HG03139 (cell line): ENCODE results near the gene TCEAL4.
"Not testable (repeated sequence)": the region's sequence is repeated elsewhere in the genome, so short reads cannot be mapped to it uniquely, and the experiment has no call there.

ENCODE experiments used
- ATAC-seq: cut with Tn5 transposase; IDR thresholded peaks from one replicate; pipeline ENCODE4 v1.9.1; 2021; ENCODE audit not compliant: unreplicated experiment

TCEAL4 gene

GRCh38 chrX:103586659-103587058, 1.3 kb downstream of the TCEAL4 start:
- ATAC-seq = no peak

GRCh38 chrX:103592295-103592694, 7.0 kb downstream of the TCEAL4 start:
- not testable (repeated sequence) for ATAC-seq

- not testable (repeated sequence) for ATAC-seq
These were observed 9.9 kb downstream of the TCEAL4 start for GRCh38 chrX:103595202-103595601.

GRCh38 chrX:103607364-103608305, 22.3 kb downstream of the TCEAL4 start, which contains the start of gene TCEAL3:
Gene TCEAL3, plus strand, starts transcription at chrX:103607963. Its CDS starts 1,102 bp downstream, at chrX:103609065.
- peak; percentile 57 for ATAC-seq

- no peak for ATAC-seq
These were observed 23.1 kb downstream of the TCEAL4 start for GRCh38 chrX:103608306-103608963.

GRCh38 chrX:103610282-103610681, 25.0 kb downstream of the TCEAL4 start:
- no peak for ATAC-seq

GRCh38 chrX:103613362-103613890, 28.1 kb downstream of the TCEAL4 start:
- ATAC-seq = no peak

- ATAC-seq = no peak
These were observed 29.7 kb downstream of the TCEAL4 start for GRCh38 chrX:103614999-103615398.

GRCh38 chrX:103615781-103616371, 30.6 kb downstream of the TCEAL4 start:
- no peak for ATAC-seq

GRCh38 chrX:103616676-103617186, 31.4 kb downstream of the TCEAL4 start:
- ATAC-seq = no peak

- ATAC-seq = no peak
These were observed 38.8 kb downstream of the TCEAL4 start for GRCh38 chrX:103624111-103624510.

- no peak for ATAC-seq
These were observed 41.5 kb downstream of the TCEAL4 start for GRCh38 chrX:103626855-103627254.

GRCh38 chrX:103628386-103629317, 43.3 kb downstream of the TCEAL4 start, which contains the start of gene TCEAL1:
Gene TCEAL1, plus strand, starts transcription at chrX:103628975. Its CDS starts 942 bp downstream, at chrX:103629917.
- ATAC-seq = peak; percentile 60

- ATAC-seq = peak; percentile 38
These were observed 44.2 kb downstream of the TCEAL4 start for GRCh38 chrX:103629318-103630170.

GRCh38 chrX:103630171-103630511, 44.8 kb downstream of the TCEAL4 start:
- no peak for ATAC-seq

GRCh38 chrX:103631145-103631544, 45.8 kb downstream of the TCEAL4 start:
- ATAC-seq = no peak

GRCh38 chrX:103635436-103635835, 50.1 kb downstream of the TCEAL4 start:
- ATAC-seq = no peak
